T47D (cell line): ENCODE measurements around the gene PLPP7.
"Not testable (repeated sequence)": the region's sequence is repeated elsewhere in the genome, so short reads cannot be mapped to it uniquely, and the experiment has no call there.

Source experiments
- DNase-seq, 2 experiments: peaks; one replicate each; pipeline versions ENCODE4 v3.0.0 to v3.0.0-alpha.2; 2011 to 2012; ENCODE audit warnings: low read depth in 1 of 2, low spot score in 1 of 2
- JUND ChIP-seq: IDR thresholded peaks from 2 replicates; pipeline ENCODE4 v1.6.1; 2012; ENCODE audit warnings: low read depth
- in situ Hi-C: cut with HindIII; loops from 2 replicates; pipeline ENCODE4 v1.10.0; 2016; ENCODE audit warnings: low sequenced_read_pairs, low pct_unique_long_range_greater_than_20kb

Gene PLPP7

DNA sequence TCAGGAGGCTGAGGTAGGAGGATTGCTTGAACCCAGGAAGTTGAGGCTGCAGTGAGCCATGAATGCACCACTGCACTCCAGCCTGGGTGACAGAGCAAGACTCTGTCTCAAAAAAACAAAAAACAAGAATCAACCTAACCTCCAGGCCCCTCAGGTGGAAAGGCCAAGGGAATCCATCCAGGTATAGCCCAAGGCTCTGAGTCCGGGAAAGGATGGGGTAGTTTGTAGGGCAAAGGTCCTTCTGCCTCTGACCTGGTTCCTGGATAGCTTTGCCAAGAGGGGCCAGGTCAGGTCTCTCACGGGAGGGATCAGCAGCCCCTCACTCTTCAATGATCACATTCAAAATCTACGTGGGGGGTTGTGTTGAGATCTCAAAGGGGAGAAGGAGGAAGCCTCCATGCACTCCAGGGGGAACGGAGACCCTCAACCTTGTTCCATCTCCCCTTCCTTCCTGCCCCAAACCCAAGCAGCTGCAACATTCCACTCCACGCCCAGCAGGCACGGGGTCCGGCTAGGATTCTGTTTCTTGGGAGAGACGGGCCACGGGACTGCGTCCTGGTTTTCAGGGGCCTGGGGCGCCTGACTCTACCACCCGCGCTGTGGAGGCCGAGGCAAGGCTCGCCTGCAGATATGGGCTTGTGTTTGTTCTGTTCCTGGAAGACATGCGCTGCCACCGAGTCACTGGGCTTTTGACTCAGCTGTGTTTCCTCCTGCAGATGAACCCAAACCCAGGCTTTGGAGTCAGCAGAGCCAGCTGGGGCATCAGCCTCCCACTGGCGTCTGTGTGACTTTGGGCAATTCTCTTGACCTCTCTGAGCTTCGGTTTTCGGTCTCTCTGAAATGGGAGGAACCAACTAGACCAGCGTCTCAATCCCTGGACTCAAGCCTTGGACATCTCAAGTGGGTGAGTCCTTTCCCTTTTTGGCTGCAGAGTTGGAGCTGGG is 35.5 kb downstream of the PLPP7 start:
- in situ Hi-C loops: no loop called here
- no peak for DNase-seq
- no peak for TF ChIP-seq JUND

DNA sequence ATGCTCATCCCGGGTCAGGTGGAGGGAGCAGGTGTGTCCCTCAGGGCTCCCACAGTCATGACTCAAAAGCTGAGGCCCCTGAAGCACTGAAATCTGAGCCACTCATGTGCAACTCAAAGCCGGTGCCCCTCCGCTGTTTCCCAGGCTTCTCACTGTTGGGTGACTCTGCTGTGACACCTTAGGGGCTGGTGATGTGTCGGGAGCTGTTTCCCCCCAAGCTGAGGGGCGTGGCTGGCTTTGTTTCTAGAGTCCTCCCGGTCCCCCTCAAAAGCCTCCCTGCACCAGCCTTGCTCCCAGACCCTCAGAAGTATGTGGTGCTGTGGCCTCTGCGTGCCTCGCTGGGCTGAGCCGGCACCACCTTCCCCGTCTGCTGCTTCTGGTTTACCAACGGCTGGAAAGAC is 39.7 kb downstream of the PLPP7 start:
- DNase-seq: no peak
- in situ Hi-C loops: no loop called here
- TF ChIP-seq JUND: no peak

GRCh38 chr9:131330814-131331600 is 41.5 kb downstream of the PLPP7 start:
- in situ Hi-C loops: no loop called here
- DNase-seq: no peak
- no peak for TF ChIP-seq JUND

DNA sequence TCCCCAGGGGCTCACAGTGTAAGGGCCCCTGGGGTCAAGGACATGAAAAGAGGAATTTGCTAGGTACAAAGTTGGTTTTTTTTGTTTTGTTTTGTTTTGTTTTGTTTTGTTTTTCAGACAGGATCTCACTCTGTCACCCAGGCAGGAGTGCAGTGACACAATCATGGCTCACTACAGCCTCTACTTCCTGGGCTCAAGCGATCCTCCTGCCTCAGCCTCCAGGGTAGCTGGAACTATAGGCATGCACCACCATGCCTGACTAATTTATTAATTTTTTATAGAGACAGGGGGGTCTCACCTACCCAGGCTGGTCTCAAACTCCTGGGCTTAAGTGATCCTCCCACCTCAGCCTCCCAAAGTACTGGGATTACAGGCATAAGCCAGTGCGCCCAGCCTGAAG is 42.5 kb downstream of the PLPP7 start:
- in situ Hi-C loops, DNase-seq: not testable (repeated sequence)

DNA sequence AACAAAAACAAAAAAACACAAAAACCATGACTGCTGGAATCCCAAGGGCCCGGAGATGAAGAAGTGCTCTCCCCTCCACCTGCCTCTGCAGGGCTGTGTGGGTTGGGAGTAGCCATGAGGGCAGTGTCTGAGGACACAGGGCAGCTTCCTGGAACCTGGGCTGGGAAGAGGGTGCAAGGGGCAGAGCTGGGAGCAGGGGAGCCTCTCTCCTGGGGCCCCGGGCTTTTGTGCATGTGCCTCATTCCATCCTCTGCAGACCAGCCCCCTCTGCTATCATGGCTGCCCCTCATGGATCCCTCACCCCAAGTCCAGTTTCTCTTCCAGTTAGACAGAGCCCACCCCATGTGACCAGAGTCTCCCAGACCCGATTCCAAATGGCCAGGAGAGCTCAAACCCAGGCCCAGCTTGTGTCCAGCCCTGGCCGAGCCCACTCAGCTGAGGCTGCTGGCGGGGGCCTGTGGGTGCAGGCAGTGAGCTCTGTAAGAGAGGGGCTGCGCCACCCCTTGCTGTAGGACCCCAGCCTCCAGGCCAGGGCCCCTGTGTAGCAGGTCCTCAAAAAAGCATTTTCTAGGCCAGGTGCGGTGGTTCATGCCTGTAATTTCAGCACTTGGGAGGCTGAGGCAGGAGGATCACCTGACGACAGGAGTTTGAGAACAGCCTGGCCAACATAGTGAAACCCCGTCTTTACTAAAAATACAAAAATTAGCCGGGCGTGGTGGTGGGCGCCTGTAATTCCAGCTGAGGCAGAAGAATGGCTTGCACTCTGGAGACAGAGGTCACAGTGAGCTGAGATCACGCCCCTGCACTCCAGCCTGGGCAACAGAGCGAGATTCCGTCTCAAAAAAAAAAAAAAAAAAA is 44.5 kb downstream of the PLPP7 start:
- in situ Hi-C loops: no loop called here
- no peak for TF ChIP-seq JUND
- no peak for DNase-seq

- no peak for DNase-seq
- in situ Hi-C loops: no loop called here
- no peak for TF ChIP-seq JUND
Observed at GRCh38 chr9:131334629-131335367, 45.3 kb downstream of the PLPP7 start.

- in situ Hi-C loops: no loop called here
- DNase-seq: no peak
- no peak for TF ChIP-seq JUND
Observed at GRCh38 chr9:131335368-131335755, 45.8 kb downstream of the PLPP7 start.

GRCh38 chr9:131337131-131337848 is 47.8 kb downstream of the PLPP7 start:
- DNase-seq: no peak
- TF ChIP-seq JUND: no peak
- in situ Hi-C loops: no loop called here

GRCh38 chr9:131339212-131339611 is 49.7 kb downstream of the PLPP7 start:
- DNase-seq, in situ Hi-C loops: not testable (repeated sequence)

DNA sequence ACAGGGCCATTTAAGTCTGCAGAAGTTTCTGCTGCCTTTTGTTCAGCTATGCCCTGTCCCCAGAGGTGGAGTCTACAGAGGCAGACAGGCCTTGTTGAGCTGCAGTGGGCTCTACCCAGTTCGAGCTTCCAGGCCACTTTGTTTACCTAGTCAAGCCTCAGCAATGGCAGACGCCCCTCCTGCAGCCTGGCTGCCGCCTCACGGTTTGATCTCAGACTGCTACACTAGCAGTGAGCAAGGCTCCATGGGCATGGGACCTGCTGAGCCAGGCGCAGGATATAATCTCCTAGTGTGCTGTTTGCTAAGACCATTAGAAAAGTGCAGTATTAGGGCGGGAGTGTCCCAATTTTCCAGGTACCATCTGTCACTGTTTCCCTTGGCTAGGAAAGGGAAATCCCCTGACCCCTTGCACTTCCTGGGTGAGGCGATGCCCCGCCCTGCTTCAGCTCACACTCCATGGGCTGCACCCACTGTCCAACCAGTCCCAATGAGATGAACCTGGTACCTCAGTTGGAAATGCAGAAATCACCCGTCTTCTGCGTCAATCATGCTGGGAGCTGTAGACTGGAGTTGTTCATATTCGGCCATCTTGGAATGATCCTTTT is 55.5 kb downstream of the PLPP7 start:
- DNase-seq, in situ Hi-C loops: not testable (repeated sequence)

GRCh38 chr9:131346559-131346958 is 57.0 kb downstream of the PLPP7 start:
- DNase-seq: no peak
- in situ Hi-C loops: no loop called here
- no peak for TF ChIP-seq JUND
